H1 (cell line): ENCODE data around the gene TCERG1L.

Experiments
- CEBPB ChIP-seq: IDR thresholded peaks from 2 replicates; pipeline ENCODE4 v1.6.1; 2012; ENCODE audit warnings: low read depth, low read length
- CHD2 ChIP-seq: IDR thresholded peaks from 2 replicates; pipeline ENCODE4 v1.6.1; 2012; ENCODE audit warnings: low read length, improper control_type of control experiment
- CTCF ChIP-seq, 3 experiments: IDR thresholded peaks; 1 replicate in 2 of 3; 2 replicates in 1 of 3; pipeline versions ENCODE4 v1.5.1 to v1.6.1; 2011; ENCODE audit warnings: low read length in 3 of 3, mild to moderate bottlenecking in 3 of 3, inconsistent platforms in 2 of 3, low read depth in 1 of 3, moderate library complexity in 1 of 3; ENCODE audit not compliant: insufficient read depth in 1 of 3; ENCODE audit errors: control extremely low read depth in 1 of 3
- EGR1 ChIP-seq: IDR thresholded peaks from 2 replicates; pipeline ENCODE4 v1.6.1; 2011; ENCODE audit warnings: low read depth, low read length, borderline replicate concordance
- EZH2 ChIP-seq: fragments of 200-600 bp; sonication (generic); IDR thresholded peaks from 2 replicates; pipeline ENCODE4 v1.7.1; 2012; ENCODE audit warnings: low read depth, mild to moderate bottlenecking, moderate library complexity, low read length, inconsistent platforms; ENCODE audit not compliant: severe bottlenecking
- MAX ChIP-seq: IDR thresholded peaks from 2 replicates; pipeline ENCODE4 v1.6.1; 2012; ENCODE audit warnings: inconsistent platforms
- NRF1 ChIP-seq: IDR thresholded peaks from 2 replicates; pipeline ENCODE4 v1.6.1; 2011; ENCODE audit warnings: mild to moderate bottlenecking, low read depth, low read length, improper control_type of control experiment
- POLR2A ChIP-seq, 2 experiments: IDR thresholded peaks; 1 replicate in 1 of 2; 2 replicates in 1 of 2; pipeline ENCODE4 v1.6.1; 2011; ENCODE audit warnings: low read depth in 2 of 2, low read length in 2 of 2, mild to moderate bottlenecking in 2 of 2; ENCODE audit errors: control extremely low read depth in 1 of 2
- POLR2AphosphoS5 ChIP-seq: IDR thresholded peaks from 2 replicates; pipeline ENCODE4 v1.6.1; 2011; ENCODE audit warnings: low read depth, low read length
- SP2 ChIP-seq: IDR thresholded peaks from 2 replicates; pipeline ENCODE4 v1.6.1; 2012; ENCODE audit warnings: mild to moderate bottlenecking, low read length, inconsistent platforms
- TAF1 ChIP-seq: IDR thresholded peaks from 2 replicates; pipeline ENCODE4 v1.6.1; 2011; ENCODE audit warnings: mild to moderate bottlenecking, low read depth, low read length

- TF ChIP-seq NRF1, result no peak
- no peak for TF ChIP-seq POLR2A (IDR thresholded peaks at IDR 0.05; ENCODE audit: control extremely low read depth in 1 of 2, low read depth in 2 of 2, low read length in 2 of 2)
- TF ChIP-seq TAF1, result no peak
- TF ChIP-seq CTCF (IDR thresholded peaks at IDR 0.05; ENCODE audit: control extremely low read depth in 1 of 3, insufficient read depth in 1 of 3, low read depth in 1 of 3, low read length in 3 of 3), result no peak
- TF ChIP-seq SP2, result no peak
- TF ChIP-seq CEBPB, result no peak
- TF ChIP-seq MAX, result no peak
- TF ChIP-seq CHD2, result no peak
- no peak for TF ChIP-seq EGR1
- TF ChIP-seq EZH2, result no peak
- TF ChIP-seq POLR2AphosphoS5, result no peak
Observed at GRCh38 chr10:131068311-131068710, 243.2 kb downstream of the TCERG1L start.
